H1 (cell line): ENCODE results near the gene HTR4. TPM values are rescaled to one million over a fixed set of nuclear protein-coding genes. Genes with fewer than 3 reads are reported as not detected.

ENCODE experiments used
- CTCF ChIA-PET: fragments of 300-600 bp; sonication (Branson Sonifier 250); formaldehyde crosslinking; loops from one replicate; lab custom pipeline; 2021; ENCODE audit not compliant: partially characterized antibody; lab: Charles Lee
- POLR2A ChIA-PET: fragments of 300-600 bp; sonication (Branson Sonifier 250); formaldehyde crosslinking; loops from one replicate; lab custom pipeline; 2021; ENCODE audit warnings: inconsistent platforms; ENCODE audit not compliant: partially characterized antibody; lab: Charles Lee
- DNase-seq, 2 experiments: peaks; one replicate each; pipeline versions ENCODE4 v3.0.0 to v3.0.0-alpha.2; 2010 to 2022; ENCODE audit warnings: low spot score in 2 of 2, low read depth in 1 of 2, mixed read lengths in 1 of 2
- FAIRE-seq: peaks from 2 replicates; lab custom pipeline; 2011; peaks lifted over from hg19 to GRCh38; lab: Jason Lieb, UNC
- H2AFZ ChIP-seq: 2 replicates; pipeline ENCODE4 v1.8.1; 2012; ENCODE audit warnings: low read length, inconsistent platforms
- H2AK5ac ChIP-seq: 2 replicates; pipeline ENCODE4 v1.6.1; 2013; ENCODE audit warnings: low read depth, low read length
- H2BK120ac ChIP-seq: replicated peaks from 2 replicates; pipeline ENCODE3; 2013; ENCODE audit warnings: low read depth, low read length, inconsistent platforms
- H2BK12ac ChIP-seq: 2 replicates; pipeline ENCODE4 v1.6.1; 2013; ENCODE audit warnings: low read depth, low read length
- H2BK15ac ChIP-seq: 2 replicates; pipeline ENCODE4 v1.6.1; 2013; ENCODE audit warnings: low read length
- H2BK20ac ChIP-seq: 2 replicates; pipeline ENCODE4 v1.6.1; 2013; ENCODE audit warnings: low read length
- H2BK5ac ChIP-seq: 2 replicates; pipeline ENCODE4 v1.6.1; 2013; ENCODE audit warnings: low read depth, low read length
- H3K14ac ChIP-seq: 2 replicates; pipeline ENCODE4 v1.6.1; 2013; ENCODE audit warnings: inconsistent platforms; ENCODE audit not compliant: insufficient read length
- H3K18ac ChIP-seq: 2 replicates; pipeline ENCODE4 v1.6.1; 2013; ENCODE audit warnings: low read length; ENCODE audit errors: extremely low read depth
- H3K23ac ChIP-seq: 2 replicates; pipeline ENCODE4 v1.6.1; 2013; ENCODE audit warnings: inconsistent platforms; ENCODE audit not compliant: insufficient read length
- H3K23me2 ChIP-seq: 2 replicates; pipeline ENCODE4 v1.6.1; 2013; ENCODE audit warnings: low read depth, low read length
- H3K27ac ChIP-seq: 2 replicates; pipeline ENCODE4 v1.6.1; 2011; ENCODE audit warnings: low read depth, low read length, inconsistent platforms
- H3K27me3 ChIP-seq, 4 experiments: replicated peaks in 1 of 4; 1 replicate in 1 of 4; 2 replicates in 3 of 4; pipeline versions ENCODE4 v1.6.1 to v1.8.1; 2011 to 2013; ENCODE audit warnings: low read length in 3 of 4, mild to moderate bottlenecking in 3 of 4, inconsistent platforms in 2 of 4, mixed read lengths in 2 of 4, moderate library complexity in 1 of 4; ENCODE audit not compliant: control insufficient read depth in 3 of 4, insufficient read depth in 3 of 4; ENCODE audit errors: extremely low read depth in 1 of 4
- H3K36me3 ChIP-seq, 4 experiments: 2 replicates each; pipeline versions ENCODE4 v1.6.1 to v1.8.1; 2011 to 2013; ENCODE audit warnings: mild to moderate bottlenecking in 4 of 4, low read length in 3 of 4, moderate library complexity in 2 of 4, control low read depth in 1 of 4, inconsistent platforms in 1 of 4; ENCODE audit not compliant: insufficient read depth in 4 of 4, control insufficient read depth in 2 of 4
- H3K4ac ChIP-seq: replicated peaks from 2 replicates; pipeline ENCODE3; 2013; ENCODE audit warnings: low read length, low read depth, mixed read lengths, inconsistent platforms; ENCODE audit not compliant: insufficient read length
- H3K4me1 ChIP-seq, 4 experiments: replicated peaks in 1 of 4; 1 replicate in 1 of 4; 2 replicates in 3 of 4; pipeline versions ENCODE4 v1.6.1 to v1.8.1; 2011 to 2013; ENCODE audit warnings: low read length in 3 of 4, inconsistent platforms in 2 of 4, mixed read lengths in 1 of 4; ENCODE audit not compliant: insufficient read depth in 4 of 4, control insufficient read depth in 3 of 4
- H3K4me2 ChIP-seq, 2 experiments: 2 replicates each; pipeline versions ENCODE4 v1.6.1 to v1.8.1; 2011 to 2013; ENCODE audit warnings: low read depth in 2 of 2, low read length in 2 of 2, control low read depth in 1 of 2, inconsistent platforms in 1 of 2, mild to moderate bottlenecking in 1 of 2; ENCODE audit not compliant: insufficient read depth in 1 of 2
- H3K4me3 ChIP-seq, 4 experiments: fragments of 200-600, 300-600 bp in 1 of 4; sonication (generic), shearing (Covaris generic), sonication (Bioruptor Twin) in 1 of 4; 2 replicates each; pipeline versions ENCODE4 v1.5.1 to v1.8.1; 2011 to 2016; ENCODE audit warnings: low read length in 4 of 4, low read depth in 3 of 4, control low read depth in 2 of 4, inconsistent platforms in 2 of 4, mild to moderate bottlenecking in 2 of 4, mixed read lengths in 1 of 4, moderate library complexity in 1 of 4; ENCODE audit not compliant: insufficient read depth in 2 of 4; ENCODE audit errors: extremely low read depth in 1 of 4
- H3K56ac ChIP-seq: replicated peaks from 2 replicates; pipeline ENCODE3; 2013; ENCODE audit warnings: low read depth, mild to moderate bottlenecking, mixed read lengths, low read length, inconsistent platforms; ENCODE audit not compliant: insufficient read length
- H3K79me1 ChIP-seq: 2 replicates; pipeline ENCODE4 v1.6.1; 2013; ENCODE audit warnings: low read depth, low read length, control low read depth
- H3K79me2 ChIP-seq, 2 experiments: 2 replicates each; pipeline versions ENCODE4 v1.6.1 to v1.8.1; 2012 to 2013; ENCODE audit warnings: low read length in 2 of 2, mild to moderate bottlenecking in 2 of 2, inconsistent platforms in 1 of 2; ENCODE audit not compliant: insufficient read depth in 2 of 2, control insufficient read depth in 1 of 2
- H3K9ac ChIP-seq, 4 experiments: replicated peaks in 1 of 4; 1 replicate in 1 of 4; 2 replicates in 3 of 4; pipeline versions ENCODE4 v1.6.1 to v1.8.1; 2011 to 2013; ENCODE audit warnings: low read depth in 3 of 4, low read length in 3 of 4, control low read depth in 2 of 4, mild to moderate bottlenecking in 2 of 4, moderate library complexity in 2 of 4, inconsistent platforms in 1 of 4; ENCODE audit errors: extremely low read depth in 1 of 4
- H3K9me3 ChIP-seq, 2 experiments: 2 replicates each; pipeline versions ENCODE4 v1.6.1 to v1.8.1; 2012 to 2013; ENCODE audit warnings: mild to moderate bottlenecking in 2 of 2, moderate library complexity in 2 of 2, control low read depth in 1 of 2, inconsistent platforms in 1 of 2, low read depth in 1 of 2, low read length in 1 of 2, mixed read lengths in 1 of 2; ENCODE audit not compliant: insufficient read depth in 2 of 2
- H4K20me1 ChIP-seq, 2 experiments: replicated peaks in 1 of 2; 2 replicates each; pipeline versions ENCODE3 to v1.8.1; 2011 to 2013; ENCODE audit warnings: inconsistent platforms in 2 of 2, low read length in 2 of 2, mild to moderate bottlenecking in 1 of 2; ENCODE audit not compliant: insufficient read depth in 2 of 2, control insufficient read depth in 1 of 2
- H4K5ac ChIP-seq: 2 replicates; pipeline ENCODE4 v1.6.1; 2013; ENCODE audit warnings: low read length, low read depth, mixed read lengths, inconsistent platforms; ENCODE audit not compliant: insufficient read length
- H4K8ac ChIP-seq: 2 replicates; pipeline ENCODE4 v1.8.0; 2013; ENCODE audit warnings: mild to moderate bottlenecking, moderate library complexity, low read length, inconsistent platforms; ENCODE audit not compliant: insufficient read depth; ENCODE audit errors: extremely low read depth
- H4K91ac ChIP-seq: replicated peaks from 2 replicates; pipeline ENCODE3; 2013; ENCODE audit warnings: low read length, mixed read lengths, inconsistent platforms; ENCODE audit not compliant: insufficient read length
- BCL11A ChIP-seq, 2 experiments: IDR thresholded peaks; one replicate each; pipeline ENCODE4 v1.6.1; 2011; ENCODE audit warnings: low read depth in 2 of 2, low read length in 2 of 2, mild to moderate bottlenecking in 2 of 2
- E2F6 ChIP-seq: IDR thresholded peaks from 2 replicates; pipeline ENCODE4 v1.6.1; 2012; ENCODE audit warnings: inconsistent platforms
- KDM5A ChIP-seq: fragments of 200-600 bp; IDR thresholded peaks from 2 replicates; pipeline ENCODE4 v1.7.1; 2012; ENCODE audit warnings: mild to moderate bottlenecking, low read length, inconsistent platforms, mixed read lengths
- POLR2AphosphoS5 ChIP-seq: IDR thresholded peaks from 2 replicates; pipeline ENCODE4 v1.6.1; 2011; ENCODE audit warnings: low read depth, low read length
- RXRA ChIP-seq: IDR thresholded peaks from 2 replicates; pipeline ENCODE4 v1.6.1; 2011; ENCODE audit warnings: low read depth, mild to moderate bottlenecking, low read length, moderate library complexity; ENCODE audit not compliant: insufficient read depth
- SP4 ChIP-seq: IDR thresholded peaks from 2 replicates; pipeline ENCODE4 v1.6.1; 2012; ENCODE audit warnings: low read length, inconsistent platforms
- SUZ12 ChIP-seq: fragments of 200-600 bp; sonication (generic); IDR thresholded peaks from 2 replicates; pipeline ENCODE4 v1.6.1; 2012; ENCODE audit warnings: mild to moderate bottlenecking, inconsistent platforms, low read length, moderate library complexity, mixed read lengths
- TAF7 ChIP-seq: optimal IDR thresholded peaks from 2 replicates; pipeline ENCODE3; 2011; ENCODE audit warnings: low read depth, mild to moderate bottlenecking, inconsistent platforms, low read length, moderate library complexity, borderline replicate concordance
- TBP ChIP-seq: IDR thresholded peaks from 2 replicates; pipeline ENCODE4 v1.6.1; 2011; ENCODE audit warnings: low read depth, low read length, improper control_type of control experiment
- WGBS, 2 experiments: shearing (Covaris generic) in 1 of 2; methylation state at CpG; one replicate each; pipeline versions ENCODE4 v1.1.6 to v1.1.7; 2013 to 2015; ENCODE audit warnings: low lambda C conversion rate in 2 of 2, mixed read lengths in 2 of 2, inconsistent platforms in 1 of 2, low coverage in 1 of 2, missing lambda C conversion rate in 1 of 2; ENCODE audit not compliant: insufficient replicate concordance in 2 of 2, insufficient coverage in 1 of 2, insufficient read length in 1 of 2; ENCODE audit errors: extremely low coverage in 1 of 2, missing lambda C conversion rate in 1 of 2; 5-methylcytosine and 5-hydroxymethylcytosine counted together
- polyA plus RNA-seq, 7 experiments: library from polyadenylated mRNA; depleted of rRNA in 3 of 7; stranded (reverse) in 5 of 7; unstranded in 2 of 7; fragments of >200 nt in 5 of 7; fragments of 200-250 nt in 2 of 7; gene quantifications; 1 replicate in 5 of 7; 2 replicates in 1 of 7; 4 replicates in 1 of 7; pipeline versions ENCODE4 v1.2.1 to v1.2.3, GENCODE V29; 2011 to 2013; ENCODE audit warnings: missing spikeins in 2 of 7, mixed read lengths in 2 of 7
- total RNA-seq: library from RNA; stranded (reverse); fragmentation: NEBNext Ultra II Directional; extraction: Animal tissue kit (Norgen Biotek cat#: 25700); gene quantifications from 2 replicates; pipeline ENCODE4 v1.2.1, GENCODE V29; 2021

Gene HTR4
- total and polyA plus RNA-seq, 2 of the 8 experiments (the other 6 are each of a cell fraction or from before 2014, with no cell fraction given) = not detected

GRCh38 chr5:148620696-148621095, 33.6 kb downstream of the HTR4 start:
- no peak overlapping the region for H3K23ac ChIP-seq
- CTCF ChIA-PET = no interaction called here
- no peak overlapping the region for H3K4ac ChIP-seq
- H3K4me1 ChIP-seq = no peaks in the 10 kb centered on the region
- no peak overlapping the region for H2BK120ac ChIP-seq
- no peaks in the 10 kb centered on the region for H4K20me1 ChIP-seq
- H4K8ac ChIP-seq = no peak overlapping the region
- H2BK15ac ChIP-seq = no peak overlapping the region
- H2AFZ ChIP-seq = no peak overlapping the region
- no peak overlapping the region for H2BK20ac ChIP-seq
- H3K9ac ChIP-seq = no peak overlapping the region
- H2BK12ac ChIP-seq = no peak overlapping the region
- no peak for DNase-seq
- H3K56ac ChIP-seq = no peak overlapping the region
- H3K27ac ChIP-seq = no peak overlapping the region
- H3K4me3 ChIP-seq = no peak overlapping the region
- H4K91ac ChIP-seq = no peak overlapping the region
- H3K14ac ChIP-seq = no peak overlapping the region
- WGBS, 2 experiments = 47% methylated on average over 2 of the region's 2 CpGs; no CpG with 5 or more reads in 1 of the 2 experiments
- no peak for FAIRE-seq
- POLR2A ChIA-PET = no interaction called here
- H2BK5ac ChIP-seq = no peak overlapping the region
- H3K27me3 ChIP-seq = no peaks in the 10 kb centered on the region
- H3K23me2 ChIP-seq = no peaks in the 10 kb centered on the region
- H3K79me1 ChIP-seq = no peaks in the 10 kb centered on the region
- H3K36me3 ChIP-seq = no peaks in the 10 kb centered on the region
- H4K5ac ChIP-seq = no peak overlapping the region
- H3K79me2 ChIP-seq = no peaks in the 10 kb centered on the region
- no peak overlapping the region for H2AK5ac ChIP-seq
- H3K18ac ChIP-seq = no peak overlapping the region
- TF ChIP-seq TBP (no peak), E2F6 (no peak), SP4 (no peak), TAF7 (no peak), KDM5A (no peak), POLR2AphosphoS5 (no peak), RXRA (no peak), BCL11A (IDR thresholded peaks at IDR 0.05; ENCODE audit: low read depth in 2 of 2, low read length in 2 of 2) (no peak), SUZ12 (no peak)
- no peaks in the 10 kb centered on the region for H3K9me3 ChIP-seq
- no peak overlapping the region for H3K4me2 ChIP-seq
